AG04449 (cell line): ENCODE results near the gene APEH.
"Not testable (repeated sequence)": the region's sequence is repeated elsewhere in the genome, so short reads cannot be mapped to it uniquely, and the experiment has no call there.

Experiments
- CTCF ChIA-PET: fragments of 350-600 bp; formaldehyde crosslinking; extraction: SDS; loops from one replicate; lab custom pipeline; 2021; ENCODE audit warnings: antibody characterized with exemption; lab: Yijun Ruan, JAX
- POLR2A ChIA-PET: fragments of 400-600, 350-600 bp; formaldehyde crosslinking; extraction: SDS; loops from one replicate; lab custom pipeline; 2020; ENCODE audit warnings: antibody characterized with exemption, inconsistent platforms; lab: Yijun Ruan, JAX
- DNase-seq: peaks from one replicate; pipeline ENCODE4 v3.0.0-alpha.2; 2010; ENCODE audit warnings: low read depth, low spot score
- H3K4me3 ChIP-seq: 2 replicates; pipeline ENCODE4 v1.5.1; 2011; ENCODE audit warnings: low read depth, mild to moderate bottlenecking, control low read depth, low read length
- TF ChIP-seq, protein P1 (sequence below): IDR thresholded peaks from one replicate; pipeline ENCODE4 v1.5.1; 2011; ENCODE audit warnings: mild to moderate bottlenecking, moderate library complexity, low read length, control low read depth, inconsistent platforms; ENCODE audit not compliant: insufficient read depth; ENCODE audit errors: missing control alignments

The APEH gene

DNA sequence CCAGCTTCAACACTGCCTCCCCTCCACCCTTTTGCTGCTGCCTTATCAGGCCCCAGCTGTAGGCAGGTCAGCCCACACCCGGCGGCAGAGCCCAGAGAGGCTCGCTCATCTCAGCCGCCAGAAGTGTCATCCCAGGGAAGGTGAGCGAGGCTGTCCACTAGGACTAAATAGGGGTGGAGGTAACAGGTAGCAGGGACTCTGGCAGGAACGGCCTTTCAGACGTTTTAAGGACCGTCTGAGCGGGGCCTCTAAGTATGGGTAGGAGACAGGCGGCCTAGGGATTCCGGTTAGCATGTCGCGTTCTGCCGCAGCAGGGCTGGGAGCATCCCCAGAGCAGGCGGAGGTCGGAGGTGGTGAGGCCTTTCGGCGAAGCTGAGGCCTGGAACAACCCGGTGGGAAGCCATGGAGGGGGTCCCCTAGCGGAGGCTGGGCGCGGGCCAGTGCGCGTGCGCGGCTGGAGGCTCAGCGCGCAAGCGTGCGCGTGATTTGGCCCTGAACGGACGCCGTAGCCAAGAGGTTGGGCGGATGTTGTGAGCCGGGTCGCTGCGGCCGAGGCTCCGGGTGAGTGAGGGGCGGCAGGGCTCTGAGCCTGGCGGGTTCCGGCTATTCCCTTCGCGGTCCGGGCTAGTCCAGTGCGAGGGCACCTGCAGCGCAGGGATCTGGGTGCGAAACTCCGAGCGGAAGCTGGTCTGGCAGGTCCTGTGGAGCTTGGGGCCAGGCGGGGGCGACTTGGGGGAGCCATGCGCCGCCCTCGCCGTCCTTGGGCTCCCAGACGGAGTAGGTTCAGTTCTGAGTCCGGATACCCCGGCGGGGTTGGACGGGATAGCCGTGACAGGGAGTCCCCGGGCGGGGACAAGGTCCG lies 15.1 kb downstream of the APEH start, which contains the start of the genes MST1 and RNF123:
TSS of gene MST1 (minus strand) at position 429 of the 862 bp plus-strand sequence. CDS start 783 bp downstream, outside the sequence.
TSS of gene RNF123 (plus strand) at position 512 of the 862 bp plus-strand sequence. CDS start 1,609 bp downstream, outside the sequence.
- CTCF ChIA-PET = interaction anchor here (2.5 kb wide), 1 partner anchor 150 kb away, joined by 7 read pairs; no protein-coding TSS in a partner anchor
- peak; percentile 28 for DNase-seq
- peak within 1 kb of the TSS; percentile 95 for H3K4me3 ChIP-seq
- TF ChIP-seq, protein P1, sequence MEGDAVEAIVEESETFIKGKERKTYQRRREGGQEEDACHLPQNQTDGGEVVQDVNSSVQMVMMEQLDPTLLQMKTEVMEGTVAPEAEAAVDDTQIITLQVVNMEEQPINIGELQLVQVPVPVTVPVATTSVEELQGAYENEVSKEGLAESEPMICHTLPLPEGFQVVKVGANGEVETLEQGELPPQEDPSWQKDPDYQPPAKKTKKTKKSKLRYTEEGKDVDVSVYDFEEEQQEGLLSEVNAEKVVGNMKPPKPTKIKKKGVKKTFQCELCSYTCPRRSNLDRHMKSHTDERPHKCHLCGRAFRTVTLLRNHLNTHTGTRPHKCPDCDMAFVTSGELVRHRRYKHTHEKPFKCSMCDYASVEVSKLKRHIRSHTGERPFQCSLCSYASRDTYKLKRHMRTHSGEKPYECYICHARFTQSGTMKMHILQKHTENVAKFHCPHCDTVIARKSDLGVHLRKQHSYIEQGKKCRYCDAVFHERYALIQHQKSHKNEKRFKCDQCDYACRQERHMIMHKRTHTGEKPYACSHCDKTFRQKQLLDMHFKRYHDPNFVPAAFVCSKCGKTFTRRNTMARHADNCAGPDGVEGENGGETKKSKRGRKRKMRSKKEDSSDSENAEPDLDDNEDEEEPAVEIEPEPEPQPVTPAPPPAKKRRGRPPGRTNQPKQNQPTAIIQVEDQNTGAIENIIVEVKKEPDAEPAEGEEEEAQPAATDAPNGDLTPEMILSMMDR = peak; percentile 60
- POLR2A ChIA-PET = no interaction called here

DNA sequence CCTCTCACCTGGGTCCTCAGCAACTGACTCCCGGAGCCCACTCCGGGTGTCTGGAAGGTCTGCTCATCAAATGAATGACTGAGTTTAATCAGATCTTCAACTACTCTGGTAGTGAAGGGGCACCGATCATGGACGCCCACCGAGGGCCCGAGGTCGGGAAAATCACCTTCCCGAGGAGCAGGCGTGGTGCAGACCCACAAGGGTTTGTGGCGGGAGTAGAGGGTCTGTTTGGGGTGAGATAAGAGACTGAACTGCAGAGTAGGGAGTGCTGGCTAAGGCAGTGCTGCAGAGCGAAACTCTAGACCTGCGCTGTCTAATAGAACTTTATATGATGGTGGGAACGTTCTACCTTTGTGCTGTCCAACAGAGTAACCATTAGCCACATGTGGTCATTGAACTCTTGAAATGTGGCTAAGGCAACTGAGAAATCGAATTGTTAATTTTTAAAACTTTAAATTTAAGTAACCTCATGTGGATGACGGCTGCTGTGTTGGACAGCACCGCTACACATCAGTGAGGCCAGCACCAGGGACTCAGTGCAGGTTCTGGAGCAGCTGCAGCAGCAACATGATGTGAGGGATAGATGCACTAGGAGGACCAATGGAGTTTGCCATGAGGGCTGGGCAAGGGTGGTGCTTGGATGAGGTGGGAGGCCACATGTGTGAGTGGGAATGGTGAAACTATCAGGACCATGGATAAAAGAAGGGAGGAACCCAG lies 15.9 kb downstream of the APEH start:
- POLR2A ChIA-PET, DNase-seq: not testable (repeated sequence)
- CTCF ChIA-PET = interaction anchor here (2.5 kb wide), 1 partner anchor 150 kb away, joined by 7 read pairs; no protein-coding TSS in a partner anchor
- H3K4me3 ChIP-seq = peak overlapping the region; percentile 95

DNA sequence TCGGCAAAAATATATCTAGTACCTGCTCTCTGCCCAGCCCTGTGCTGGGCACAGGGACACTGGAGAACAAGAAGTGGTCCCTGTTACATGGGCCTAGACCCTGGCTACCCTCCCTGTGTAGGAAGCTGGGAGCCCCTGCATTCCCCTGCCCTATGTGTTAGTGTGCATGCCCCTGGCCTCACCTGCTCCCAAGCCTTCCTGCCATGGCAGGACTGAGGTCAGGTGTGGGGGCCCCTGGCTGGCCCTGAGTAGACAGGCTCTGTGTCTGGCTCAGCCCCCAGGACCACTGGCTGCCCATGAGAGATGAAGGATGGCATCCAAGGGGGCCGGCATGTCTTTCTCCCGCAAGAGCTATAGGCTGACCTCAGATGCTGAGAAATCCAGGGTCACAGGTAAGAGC lies 16.7 kb downstream of the APEH start:
- CTCF ChIA-PET = interaction anchor here (1.1 kb wide), 1 partner anchor 10 kb away, joined by 5 read pairs; no protein-coding TSS in a partner anchor
- H3K4me3 ChIP-seq, POLR2A ChIA-PET: not testable (repeated sequence)

DNA sequence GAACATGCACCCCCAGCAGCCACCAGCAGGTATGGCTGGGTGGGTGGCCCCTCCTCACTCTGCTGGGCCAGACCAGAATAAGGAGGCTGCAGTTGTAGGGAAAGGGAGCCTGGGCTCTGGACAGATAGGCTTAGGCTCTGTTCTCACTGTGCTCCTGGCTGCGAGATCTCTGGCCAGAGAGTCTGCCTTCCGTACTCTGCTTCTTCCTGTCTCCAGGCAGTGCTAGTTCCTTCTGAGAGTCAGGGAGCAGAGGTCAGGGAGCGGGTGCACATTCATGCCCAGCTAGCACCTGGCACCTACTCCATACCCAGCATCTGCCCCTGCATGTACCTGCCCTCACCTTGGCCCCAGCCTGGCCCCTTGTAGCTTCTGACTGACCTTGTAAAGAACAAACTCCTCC lies 17.3 kb downstream of the APEH start:
- POLR2A ChIA-PET, DNase-seq, H3K4me3 ChIP-seq: not testable (repeated sequence)
- CTCF ChIA-PET = interaction anchor here (1.1 kb wide), 1 partner anchor 10 kb away, joined by 5 read pairs; no protein-coding TSS in a partner anchor

More for the DNA sequence above, 16.7 kb downstream of the APEH start:
- DNase-seq = not testable (repeated sequence)

DNA sequence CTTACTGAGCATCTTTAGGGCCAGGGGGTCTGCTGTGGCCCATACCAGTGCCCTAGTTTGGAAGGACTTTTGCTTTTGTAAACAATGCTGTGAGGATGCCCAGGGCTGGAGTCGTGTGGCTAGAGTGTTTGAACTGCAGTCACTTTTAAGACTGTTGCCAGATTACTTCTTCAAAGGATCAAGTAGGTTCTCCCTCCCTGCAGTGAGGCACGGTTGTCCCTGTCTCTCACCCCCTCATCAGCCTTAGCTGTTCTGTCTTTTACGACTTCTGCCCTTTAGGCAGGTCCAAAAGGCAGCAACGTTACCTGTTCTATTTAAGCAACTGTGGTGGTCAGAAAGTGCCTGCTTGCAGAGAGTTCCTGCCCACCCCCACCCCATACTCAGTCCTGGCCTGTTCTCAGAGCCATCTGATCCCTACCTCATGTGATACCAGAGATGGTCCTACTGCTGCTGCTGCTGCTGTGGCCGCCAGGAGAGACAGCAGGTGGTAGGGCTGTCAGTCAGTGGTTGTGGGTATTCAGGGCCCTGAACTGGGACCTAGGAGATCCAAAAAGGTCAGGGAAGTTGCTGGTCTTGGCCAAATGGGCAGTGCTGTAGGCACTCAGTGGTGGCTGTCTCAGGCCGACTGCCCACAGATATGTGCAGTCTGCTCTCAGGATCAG lies 20.4 kb downstream of the APEH start:
- H3K4me3 ChIP-seq, POLR2A ChIA-PET, DNase-seq: not testable (repeated sequence)
- CTCF ChIA-PET = interaction anchor here (1.8 to 2.9 kb wide), 2 partner anchors 9 to 145 kb away, joined by 7 to 8 read pairs; no protein-coding TSS in a partner anchor

DNA sequence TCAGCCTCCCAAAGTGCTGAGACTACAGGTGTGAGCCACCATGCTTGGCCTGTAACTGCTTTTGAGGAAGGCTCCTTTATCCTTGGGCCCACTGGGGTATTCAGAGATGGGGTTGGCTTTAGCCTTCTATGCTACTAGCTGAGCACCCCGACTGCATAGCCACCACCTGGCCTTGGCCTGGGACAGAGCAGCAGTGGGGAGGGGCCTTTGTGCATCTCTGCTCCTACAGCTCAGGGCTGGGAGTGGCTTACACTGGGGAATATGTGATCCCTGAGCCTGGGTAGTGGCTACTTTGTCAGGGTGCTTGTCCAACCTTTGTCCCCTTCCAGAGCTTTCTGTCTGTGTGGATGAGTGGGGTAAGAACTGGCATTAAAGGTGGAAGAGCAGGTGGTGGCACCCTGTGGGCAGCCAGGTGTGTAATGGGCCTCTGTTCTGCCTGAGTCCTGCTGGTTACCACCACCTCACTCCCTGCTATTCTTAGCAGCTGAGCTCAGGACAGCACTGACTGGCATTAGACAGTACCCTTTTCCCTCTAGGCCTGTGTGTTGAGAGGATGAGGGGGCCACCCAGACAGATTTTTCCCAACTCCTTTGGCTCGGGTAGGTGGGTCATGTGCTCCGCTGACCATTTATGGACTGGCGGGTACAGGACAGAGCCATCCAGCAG lies 21.3 kb downstream of the APEH start:
- DNase-seq, H3K4me3 ChIP-seq, POLR2A ChIA-PET: not testable (repeated sequence)
- CTCF ChIA-PET = interaction anchor here (2.9 kb wide), 1 partner anchor 144 kb away, joined by 8 read pairs; no protein-coding TSS in a partner anchor

DNA sequence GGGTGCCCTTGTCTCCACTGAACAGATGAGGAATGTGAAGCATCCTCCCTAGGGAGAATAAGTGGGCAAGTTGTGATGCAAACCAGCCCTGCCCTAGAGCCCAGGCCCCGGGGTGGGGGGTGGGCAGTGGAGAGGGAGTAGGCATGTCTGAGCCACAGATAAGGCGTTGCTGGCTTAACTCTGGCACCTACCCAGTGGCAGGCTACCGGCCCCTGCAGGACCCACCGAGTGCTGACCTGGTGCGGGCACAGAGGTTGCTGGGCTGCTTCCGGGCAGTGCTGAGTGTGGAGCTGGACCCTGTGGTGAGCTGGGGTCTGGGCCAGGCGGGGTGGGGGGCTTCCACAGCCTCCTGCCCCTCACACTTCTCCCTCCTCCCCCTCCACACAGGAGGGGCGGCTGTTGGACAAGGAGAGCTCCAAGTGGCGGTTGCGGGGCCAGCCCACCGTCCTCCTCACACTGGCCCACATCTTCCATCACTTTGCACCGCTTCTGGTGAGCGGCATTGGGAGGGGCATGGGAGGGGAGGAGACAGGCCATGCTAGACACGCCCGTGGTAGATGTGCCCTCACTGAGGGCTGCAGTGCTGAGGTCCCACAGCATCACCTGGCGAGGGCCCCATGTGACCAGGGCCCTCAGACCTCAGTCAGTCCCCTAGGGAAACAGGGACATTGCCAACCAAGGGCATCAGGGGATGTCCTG lies 25.3 kb downstream of the APEH start:
- ChIA-PET CTCF (interaction anchor here (1.0 to 7.8 kb wide), 3 partner anchors 14 to 160 kb away, joined by 3 to 51 read pairs (median 49); no protein-coding TSS in a partner anchor), POLR2A (no interaction called here)
- no peak overlapping the region for H3K4me3 ChIP-seq
- peak; percentile 28 for DNase-seq
- TF ChIP-seq, protein P1 = no peak

DNA sequence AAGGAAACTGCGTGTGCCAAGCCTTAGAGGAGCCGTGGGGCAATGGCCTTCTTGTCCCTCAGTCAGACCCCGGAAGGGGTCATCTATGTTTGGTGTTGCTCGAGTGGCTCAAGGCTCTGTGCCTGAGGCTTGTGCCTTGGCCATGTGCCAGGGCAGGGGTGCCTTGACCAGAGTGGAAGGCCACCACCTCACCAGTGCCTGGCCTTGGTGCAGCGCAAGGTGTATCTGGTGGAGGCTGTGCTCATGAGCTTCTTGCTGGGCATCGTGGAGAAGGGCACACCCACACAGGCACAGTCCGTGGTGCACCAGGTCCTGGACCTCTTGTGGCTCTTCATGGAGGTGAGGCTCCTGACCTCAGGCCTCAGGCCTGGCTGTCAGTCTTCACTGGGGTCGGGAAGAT lies 25.9 kb downstream of the APEH start:
- POLR2A ChIA-PET = no interaction called here
- H3K4me3 ChIP-seq = no peak overlapping the region
- TF ChIP-seq, protein P1 = no peak
- CTCF ChIA-PET = interaction anchor here (1.0 to 7.8 kb wide), 4 partner anchors 13 to 160 kb away, joined by 3 to 51 read pairs (median 26); no protein-coding TSS in a partner anchor
- no peak for DNase-seq
